Measurements from ENCODE around the gene CCDC141. TPM values are rescaled to one million over a fixed set of nuclear protein-coding genes. Genes with fewer than 3 reads are reported as not detected.

CCDC141 gene
- total RNA-seq, 1 donor from 2014 or later, result 0.05 TPM

GRCh38 chr2:178980815-178981214 lies 69.1 kb downstream of the CCDC141 start:
- DNase-seq (ENCODE audit: low read depth), result no peak

DNA sequence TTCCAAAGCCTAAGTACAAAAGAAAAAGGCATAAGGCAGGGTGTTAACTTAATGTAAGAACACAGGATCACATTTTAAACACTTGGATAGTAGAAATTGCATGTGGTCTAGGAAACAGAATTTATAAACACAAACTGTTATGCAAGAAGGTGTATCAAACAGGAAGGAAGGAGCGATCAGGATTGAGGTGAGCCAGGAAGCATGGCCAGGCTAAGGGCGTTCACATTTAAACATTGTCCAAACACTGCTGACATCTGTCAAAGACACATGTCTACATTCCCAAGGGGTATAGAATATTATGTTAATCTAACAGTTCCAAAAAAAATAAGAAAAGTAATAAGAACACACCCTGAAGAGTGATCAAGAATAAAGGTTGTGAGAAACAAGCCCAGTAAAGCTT lies 71.3 kb downstream of the CCDC141 start:
- DNase-seq (ENCODE audit: low read depth), result no peak

DNA sequence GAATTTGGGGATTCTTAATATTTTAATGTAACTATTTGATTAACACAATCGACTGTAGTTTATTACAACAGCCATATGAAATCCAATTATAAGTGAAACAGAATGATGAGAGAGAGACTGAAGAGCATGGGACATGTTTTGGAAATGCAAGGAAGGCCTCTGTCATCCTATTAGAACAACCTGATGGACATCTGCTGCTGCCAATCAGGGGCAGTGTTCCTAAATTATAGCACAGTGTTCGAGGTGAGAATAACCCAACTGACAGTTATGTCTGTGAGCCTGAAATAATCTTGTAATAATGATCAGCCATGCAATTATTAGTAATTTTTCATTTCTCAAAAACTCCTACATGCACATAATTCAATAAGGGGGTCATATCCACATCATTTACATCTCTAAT lies 73.6 kb downstream of the CCDC141 start:
- no peak for DNase-seq (ENCODE audit: low read depth)

- no peak for DNase-seq (ENCODE audit: low read depth)
Measured at GRCh38 chr2:178962805-178963433, 87.0 kb downstream of the CCDC141 start.

DNA sequence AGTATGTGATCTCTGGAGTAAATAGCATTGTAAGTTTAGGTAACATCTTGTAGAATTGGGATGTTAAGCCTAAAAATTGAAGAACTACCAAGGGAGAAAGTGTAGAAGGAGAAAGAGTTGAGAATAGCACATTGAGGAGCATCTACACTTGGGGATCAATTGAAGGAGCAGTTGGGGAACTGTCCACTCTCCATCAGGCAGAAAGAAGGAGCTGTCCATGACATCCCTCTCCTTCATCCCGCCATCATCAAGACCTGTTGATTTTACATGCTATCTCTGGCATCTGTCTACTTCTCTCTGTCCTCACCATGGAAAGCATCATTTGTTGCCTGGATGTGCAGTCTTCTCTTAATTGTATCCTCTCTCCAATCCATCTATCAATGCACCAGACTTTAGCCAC lies 87.8 kb downstream of the CCDC141 start:
- DNase-seq (ENCODE audit: low read depth), result no peak

- DNase-seq (ENCODE audit: low read depth), result no peak
Measured at GRCh38 chr2:178954049-178954448, 95.9 kb downstream of the CCDC141 start.

GRCh38 chr2:178951266-178952006 lies 98.5 kb downstream of the CCDC141 start:
- no peak for DNase-seq (ENCODE audit: low read depth)

- no peak for DNase-seq (ENCODE audit: low read depth)
Measured at GRCh38 chr2:178949584-178949983, 100.4 kb downstream of the CCDC141 start.

DNA sequence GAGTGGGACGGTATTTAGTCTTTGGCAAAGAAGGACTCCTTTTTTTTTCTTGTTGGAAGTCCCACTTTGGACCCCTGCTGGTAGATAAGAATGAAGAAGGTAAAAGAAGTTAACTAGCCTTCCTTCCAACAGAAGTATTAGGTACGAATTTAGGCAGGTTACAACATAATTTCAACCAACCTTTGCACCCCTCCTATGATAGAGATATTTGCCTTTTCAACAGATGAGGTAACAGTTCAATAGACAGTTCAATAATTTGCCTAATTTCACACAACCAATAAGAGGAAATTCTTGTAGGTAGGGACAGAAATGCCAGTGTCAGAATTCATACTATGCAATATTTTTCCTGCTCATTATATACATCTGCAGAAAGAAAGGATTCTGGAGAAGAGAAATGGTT lies 100.8 kb downstream of the CCDC141 start:
- DNase-seq (ENCODE audit: low read depth), result no peak

GRCh38 chr2:178947006-178947405 lies 102.9 kb downstream of the CCDC141 start:
- DNase-seq (ENCODE audit: low read depth), result no peak

GRCh38 chr2:178946494-178946893 lies 103.4 kb downstream of the CCDC141 start:
- DNase-seq (ENCODE audit: low read depth), result no peak

DNA sequence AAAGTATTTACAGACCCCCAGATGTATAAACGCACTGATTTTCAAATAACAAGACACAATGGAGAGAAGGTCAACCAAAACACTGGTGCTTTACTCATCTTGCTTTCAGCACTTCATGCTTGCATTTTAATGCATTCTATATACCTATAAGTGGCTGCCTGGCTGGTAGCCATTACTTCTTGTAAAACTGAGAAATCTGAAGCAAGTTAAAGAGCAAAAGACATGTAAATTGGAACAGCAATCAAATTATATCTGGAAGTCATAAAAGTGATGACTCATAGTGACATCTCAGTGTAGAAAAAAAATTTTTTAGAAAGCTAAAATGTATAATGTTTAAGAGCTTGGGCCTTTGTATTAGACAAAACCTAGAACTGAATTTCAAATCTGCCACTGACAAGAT lies 106.2 kb downstream of the CCDC141 start:
- no peak for DNase-seq (ENCODE audit: low read depth)

DNA sequence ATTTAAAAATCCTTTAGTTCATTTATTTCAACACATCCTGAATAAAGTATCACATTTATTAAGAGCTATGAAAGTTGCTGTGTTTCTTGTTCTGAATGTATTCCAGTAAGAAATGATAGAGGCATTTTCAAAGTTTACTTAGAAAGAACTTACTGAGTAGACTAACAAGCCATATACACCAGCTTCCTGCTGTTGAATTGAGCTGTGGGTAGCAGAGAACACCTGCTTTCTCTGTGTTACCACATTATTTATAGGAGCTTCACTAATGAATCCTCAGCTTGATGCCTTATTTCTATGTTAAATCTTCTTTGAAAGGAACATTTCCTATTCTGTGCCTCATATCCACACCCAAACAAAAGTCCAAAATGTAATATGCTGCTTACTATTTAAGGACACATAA lies 115.4 kb downstream of the CCDC141 start:
- no peak for DNase-seq (ENCODE audit: low read depth)

DNA sequence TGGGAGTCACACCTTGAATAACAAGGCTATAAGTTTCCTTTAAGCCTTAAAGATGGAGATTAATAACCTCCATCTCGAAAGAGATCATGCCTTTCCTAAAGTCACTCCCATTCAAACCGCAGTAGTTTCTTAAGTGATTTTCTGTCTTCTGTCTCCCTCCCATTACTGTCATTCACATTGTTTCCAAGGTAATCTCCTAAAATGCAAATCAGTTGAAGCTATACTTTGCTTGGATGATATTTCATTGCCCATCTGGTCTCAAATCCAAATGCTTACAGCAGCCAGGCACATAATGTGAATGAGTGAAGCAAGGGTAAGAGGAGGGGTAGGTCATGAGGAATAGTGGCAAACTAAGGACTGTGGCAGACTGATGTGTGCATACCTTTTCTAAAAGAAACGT lies 116.4 kb downstream of the CCDC141 start:
- no peak for DNase-seq (ENCODE audit: low read depth)

GRCh38 chr2:178928077-178928476 lies 121.9 kb downstream of the CCDC141 start:
- DNase-seq (ENCODE audit: low read depth), result no peak

DNA sequence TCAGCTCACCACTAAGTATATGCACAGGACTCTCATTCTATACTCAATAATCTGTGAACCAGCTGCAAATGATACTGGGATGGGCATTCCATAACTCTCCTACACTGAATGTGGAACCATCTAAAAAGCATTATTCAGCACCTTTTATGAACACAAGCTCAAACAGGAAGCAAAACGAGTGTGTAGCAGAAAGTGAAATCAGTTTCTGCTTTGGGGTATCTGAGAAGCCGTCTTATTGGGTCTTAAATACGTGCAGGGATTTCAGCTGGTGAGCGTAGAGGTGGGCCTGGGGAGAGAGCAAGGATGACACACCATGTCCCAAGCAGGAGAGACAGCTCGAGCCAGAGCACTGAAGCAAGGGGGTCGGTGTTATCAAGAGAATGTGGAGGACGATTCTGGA lies 122.8 kb downstream of the CCDC141 start:
- DNase-seq (ENCODE audit: low read depth), result no peak

- peak; percentile 35 for DNase-seq (ENCODE audit: low read depth)
Measured at GRCh38 chr2:178924817-178925216, 125.1 kb downstream of the CCDC141 start.

- no peak for DNase-seq (ENCODE audit: low read depth)
Measured at GRCh38 chr2:178923546-178923945, 126.4 kb downstream of the CCDC141 start.

GRCh38 chr2:178920916-178921513 lies 128.9 kb downstream of the CCDC141 start:
- no peak for DNase-seq (ENCODE audit: low read depth)

- DNase-seq (ENCODE audit: low read depth), result no peak
Measured at GRCh38 chr2:178917555-178917954, 132.4 kb downstream of the CCDC141 start.

GRCh38 chr2:178915423-178916173 lies 134.3 kb downstream of the CCDC141 start:
- DNase-seq (ENCODE audit: low read depth), result no peak

GRCh38 chr2:178914259-178914849 lies 135.6 kb downstream of the CCDC141 start:
- peak; percentile 86 for DNase-seq (ENCODE audit: low read depth)
